ENCODE results near the gene PXDN.

- no peak for TF ChIP-seq POLR2A (IDR thresholded peaks at IDR 0.05; ENCODE audit: low read length)
- no peak for TF ChIP-seq GATA1 (IDR thresholded peaks at IDR 0.05; ENCODE audit: low read depth, low read length)
Observed at GRCh38 chr2:1647417-1648240, 96.7 kb downstream of the PXDN start.
